HG02884 (cell line): ENCODE measurements around the gene TFDP1.

ENCODE experiments used
- ATAC-seq: cut with Tn5 transposase; IDR thresholded peaks from one replicate; pipeline ENCODE4 v1.9.1; 2021; ENCODE audit warnings: mild to moderate bottlenecking, moderate library complexity; ENCODE audit not compliant: unreplicated experiment

Gene TFDP1

DNA sequence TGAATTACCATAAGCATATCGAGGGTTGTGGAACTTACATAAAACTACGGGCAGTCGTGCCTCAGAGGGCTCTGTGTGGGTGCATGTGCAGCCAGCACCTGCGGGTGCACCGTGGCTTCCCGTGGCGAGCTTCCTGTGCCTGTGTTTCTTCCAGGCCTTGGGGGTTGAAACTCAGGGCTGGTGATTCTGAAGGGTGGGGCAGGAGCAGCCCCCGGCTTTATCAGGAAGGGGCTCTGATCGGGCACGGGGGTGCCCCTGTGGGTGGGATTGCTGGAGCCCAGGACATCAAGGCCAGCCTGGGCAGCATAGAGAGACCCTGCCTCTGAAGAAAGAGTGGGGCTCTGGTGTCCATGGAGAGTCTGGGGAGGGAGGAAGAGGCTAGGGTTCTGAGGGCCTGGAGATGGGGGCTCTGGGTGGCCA lies 62.4 kb downstream of the TFDP1 start:
- ATAC-seq, result no peak

- no peak for ATAC-seq
Observed at GRCh38 chr13:113647351-113648215, 63.0 kb downstream of the TFDP1 start.

DNA sequence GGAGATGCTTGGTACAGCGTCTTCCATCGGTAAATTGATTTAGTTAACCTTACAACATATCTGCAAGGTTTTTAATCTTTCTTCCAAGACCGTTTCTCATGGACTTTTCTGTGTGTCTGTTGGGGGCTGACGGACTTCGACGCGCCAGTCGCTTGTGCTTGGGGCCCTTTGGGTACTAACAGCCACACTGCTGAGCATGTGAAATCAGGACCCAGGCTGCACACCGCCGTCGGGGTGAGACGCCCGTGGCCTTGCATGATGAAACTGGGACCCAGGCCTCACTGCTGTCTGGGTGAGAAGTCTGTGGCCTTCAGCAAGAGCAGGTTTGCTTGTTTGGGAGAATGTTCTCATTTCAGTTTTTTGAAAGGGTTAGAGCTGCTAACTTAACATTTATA lies 63.7 kb downstream of the TFDP1 start:
- ATAC-seq, result no peak

- no peak for ATAC-seq
Observed at GRCh38 chr13:113649212-113649611, 64.7 kb downstream of the TFDP1 start.

- no peak for ATAC-seq
Observed at GRCh38 chr13:113650275-113650674, 65.7 kb downstream of the TFDP1 start.

DNA sequence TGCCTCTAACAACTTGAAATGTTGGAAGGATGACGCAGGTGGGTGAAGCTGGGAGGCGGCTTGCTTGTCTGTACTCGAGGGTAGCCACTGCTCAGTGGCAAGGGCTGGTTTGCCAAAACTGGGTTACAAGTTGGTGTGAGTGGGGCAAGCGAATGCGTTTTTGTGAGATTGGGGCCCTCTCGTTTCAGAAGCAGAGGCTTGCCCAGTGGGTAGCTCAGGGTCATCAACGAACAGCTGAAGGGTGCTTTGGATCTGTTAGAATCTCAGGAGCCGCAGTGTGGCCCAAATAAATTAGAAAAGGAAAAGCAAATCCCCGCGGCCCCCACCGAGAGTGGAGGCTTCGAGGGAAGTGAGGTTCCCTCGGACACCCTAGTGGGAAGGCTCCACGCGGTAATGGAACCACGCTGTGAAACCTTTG lies 66.2 kb downstream of the TFDP1 start:
- no peak for ATAC-seq

GRCh38 chr13:113651511-113652403 lies 67.2 kb downstream of the TFDP1 start:
- ATAC-seq, result no peak

GRCh38 chr13:113652404-113653263 lies 68.1 kb downstream of the TFDP1 start:
- ATAC-seq, result no peak

DNA sequence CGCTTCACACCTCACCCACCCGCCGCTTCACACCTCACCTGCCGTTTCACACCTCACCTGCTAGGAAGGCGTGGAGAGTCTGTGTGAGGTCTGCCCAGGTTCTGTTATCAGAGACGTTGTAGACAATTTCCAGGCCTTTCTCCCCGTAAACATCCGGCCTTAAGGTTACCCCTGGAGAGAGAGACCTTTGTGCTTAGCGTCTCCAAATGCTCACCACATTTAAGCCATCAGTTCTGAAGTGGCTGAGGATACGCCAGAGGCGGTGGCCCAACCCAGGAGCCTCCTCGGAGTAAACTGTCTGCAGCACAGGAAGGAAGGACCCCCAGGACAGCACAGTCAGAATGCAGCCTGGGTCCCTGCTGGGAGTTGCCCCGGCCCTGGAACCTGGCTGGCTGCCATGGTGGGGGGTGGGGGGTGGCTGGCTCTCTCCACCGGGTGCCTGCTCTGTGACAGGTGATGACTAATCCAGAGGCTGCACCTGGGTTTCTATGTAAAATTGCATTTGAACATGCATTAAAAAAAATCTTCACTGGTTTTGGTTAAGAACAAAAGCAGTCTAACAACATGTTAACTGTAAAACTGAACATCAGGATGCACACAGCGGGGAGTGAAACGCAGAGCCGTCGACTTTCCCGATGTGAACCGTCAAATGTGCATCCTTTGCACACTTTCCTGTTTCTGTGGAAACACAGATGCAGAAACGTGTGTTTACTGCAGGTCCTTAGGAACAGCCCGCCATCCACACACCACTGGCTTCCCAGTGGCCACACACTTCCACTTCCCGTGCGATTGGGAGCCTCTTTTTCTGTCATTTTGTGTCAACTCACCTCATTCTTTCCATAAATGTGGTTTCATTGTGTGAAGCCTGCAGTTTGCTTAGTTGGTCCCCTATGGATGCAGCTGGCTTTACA lies 69.0 kb downstream of the TFDP1 start:
- ATAC-seq, result no peak

DNA sequence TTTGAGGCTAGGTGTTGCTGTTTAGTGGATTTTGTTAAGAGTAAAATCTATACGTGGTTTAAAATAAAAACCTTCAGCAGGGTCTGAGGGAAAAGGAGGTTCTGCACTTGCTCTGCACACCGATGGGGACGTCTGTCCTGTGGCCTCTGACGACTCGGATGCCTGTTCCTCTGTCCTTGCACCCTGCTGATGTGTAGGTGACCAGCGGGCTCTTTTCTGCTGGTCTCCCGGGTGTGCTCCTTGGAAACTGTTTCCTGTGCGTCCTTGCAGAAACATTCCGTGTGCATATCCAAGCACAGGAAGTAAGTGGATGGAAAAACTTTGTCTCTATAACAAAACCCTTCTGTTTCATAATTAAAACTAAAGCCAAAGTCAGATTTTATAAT lies 69.6 kb downstream of the TFDP1 start:
- ATAC-seq, result no peak

DNA sequence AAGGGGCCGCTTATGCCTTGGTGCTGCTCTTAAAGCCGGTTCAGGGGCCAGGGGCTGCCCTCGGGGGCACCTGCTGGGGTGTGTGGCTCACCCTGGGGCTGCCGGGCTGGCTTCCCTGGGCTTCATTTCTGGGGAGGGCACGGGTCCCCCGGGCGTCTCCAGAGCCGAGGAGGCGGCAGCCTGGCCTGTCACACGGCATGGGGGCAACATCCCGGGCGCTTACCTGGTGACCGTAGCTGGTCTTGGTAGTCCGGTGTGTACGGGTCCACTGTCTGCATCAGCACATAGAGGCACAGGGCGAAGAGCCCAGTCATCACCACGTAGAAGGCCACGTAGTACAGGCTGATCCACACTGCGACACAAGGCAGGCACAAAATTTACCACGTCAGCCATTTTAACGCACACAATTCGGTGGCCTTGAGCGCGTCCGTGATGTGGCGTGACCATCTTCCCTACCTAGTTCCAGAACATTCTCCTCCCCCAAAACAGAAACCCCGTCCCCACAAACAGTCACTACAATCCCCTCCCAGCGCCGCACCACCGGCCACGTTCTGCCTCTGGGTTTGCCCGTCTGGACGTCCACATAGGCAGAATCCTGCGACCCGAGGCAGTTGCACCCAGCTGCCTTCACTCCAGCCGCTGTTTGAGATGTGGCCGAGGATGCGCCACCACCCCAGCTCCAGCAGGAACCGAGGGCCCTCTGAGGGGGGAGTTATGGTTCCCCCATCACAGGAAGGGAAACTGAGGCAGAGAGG lies 70.2 kb downstream of the TFDP1 start:
- ATAC-seq, result no peak

- ATAC-seq, result no peak
Observed at GRCh38 chr13:113655346-113656002, 70.9 kb downstream of the TFDP1 start.

GRCh38 chr13:113656003-113656588 lies 71.5 kb downstream of the TFDP1 start:
- no peak for ATAC-seq

- no peak for ATAC-seq
Observed at GRCh38 chr13:113656831-113657671, 72.5 kb downstream of the TFDP1 start.

DNA sequence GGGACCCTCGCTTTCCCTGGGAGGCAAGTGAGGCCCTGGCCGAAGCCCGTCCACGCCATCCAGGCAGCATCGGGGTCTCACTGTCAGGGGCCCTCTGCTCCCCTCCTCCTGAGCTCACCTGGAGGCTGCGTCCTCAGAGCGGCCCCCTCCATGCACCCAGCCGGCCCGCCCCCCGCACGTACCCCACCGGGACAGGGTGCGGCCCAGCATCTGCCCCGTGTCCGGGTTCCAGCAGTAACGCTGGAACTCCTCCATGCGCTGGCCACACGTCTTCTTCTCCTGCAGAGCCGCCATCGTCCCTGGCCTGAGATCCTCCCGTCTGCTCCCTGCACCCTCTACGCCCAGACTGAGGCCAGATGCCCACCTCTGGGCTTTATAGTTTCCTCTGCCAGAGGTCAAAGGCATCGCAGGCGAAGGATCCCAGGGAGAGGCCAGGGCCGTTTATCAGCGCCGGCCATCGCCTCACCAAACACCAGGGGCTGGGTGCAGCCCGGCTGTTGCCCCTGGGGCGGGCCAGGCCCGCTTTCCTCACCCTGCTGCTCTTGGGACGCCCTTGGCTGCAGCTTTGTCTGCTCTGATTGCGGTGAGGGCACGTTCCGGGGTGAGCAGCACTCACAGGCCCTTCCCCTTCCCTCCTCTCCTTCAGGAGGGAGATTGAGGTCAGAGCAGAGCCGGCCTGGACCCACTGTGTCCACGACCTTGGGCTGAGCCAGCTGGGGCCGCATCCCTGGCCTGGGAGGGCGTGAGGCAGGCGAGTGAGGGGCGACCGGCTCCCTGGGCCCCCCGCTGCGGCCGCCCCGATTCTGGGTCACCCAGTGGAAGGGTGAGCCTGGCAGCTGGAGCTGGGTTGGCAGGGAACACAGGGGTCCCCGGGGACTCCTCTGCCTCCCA lies 73.5 kb downstream of the TFDP1 start, which contains the start of gene ATP4B:
Gene ATP4B, minus strand, starts transcription at position 348 of the 891 bp plus-strand sequence. Its CDS starts 54 bp downstream, at position 294.
- no peak for ATAC-seq

GRCh38 chr13:113658836-113659235 lies 74.3 kb downstream of the TFDP1 start:
- no peak for ATAC-seq
